ENCODE measurements around the gene BNIP1.

DNA sequence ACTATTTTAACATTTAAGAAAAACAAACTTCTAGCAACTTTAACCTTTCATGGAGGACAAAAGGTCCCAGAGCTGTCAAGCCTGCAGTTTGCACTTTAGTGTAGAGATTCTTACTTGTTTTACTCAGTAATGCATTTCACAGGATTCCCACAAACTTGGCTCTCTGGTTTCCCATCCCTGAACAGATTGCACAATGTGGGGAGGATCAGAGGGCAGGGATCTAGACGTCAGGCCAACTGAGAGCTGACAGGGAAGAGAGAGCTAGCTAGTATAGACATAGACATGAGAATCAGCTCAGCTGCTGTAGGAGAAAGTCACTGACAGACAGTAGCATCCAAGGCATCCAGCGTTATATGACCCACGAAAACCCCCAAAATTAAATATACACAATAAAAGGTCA is 20.9 kb upstream of the BNIP1 start:
- TF ChIP-seq CTCF (IDR thresholded peaks at IDR 0.05; ENCODE audit: insufficient read depth, low read depth, low read length): no peak
- TF ChIP-seq EZH2 (IDR thresholded peaks at IDR 0.05; ENCODE audit: insufficient read depth, low read length): no peak
